NCI-H146 (cell line): ENCODE measurements around the gene OLA1.

ENCODE experiments used
- DNase-seq: peaks from one replicate; lab custom pipeline; 2025; lab: John Stamatoyannopoulos, UW

The OLA1 gene

DNA sequence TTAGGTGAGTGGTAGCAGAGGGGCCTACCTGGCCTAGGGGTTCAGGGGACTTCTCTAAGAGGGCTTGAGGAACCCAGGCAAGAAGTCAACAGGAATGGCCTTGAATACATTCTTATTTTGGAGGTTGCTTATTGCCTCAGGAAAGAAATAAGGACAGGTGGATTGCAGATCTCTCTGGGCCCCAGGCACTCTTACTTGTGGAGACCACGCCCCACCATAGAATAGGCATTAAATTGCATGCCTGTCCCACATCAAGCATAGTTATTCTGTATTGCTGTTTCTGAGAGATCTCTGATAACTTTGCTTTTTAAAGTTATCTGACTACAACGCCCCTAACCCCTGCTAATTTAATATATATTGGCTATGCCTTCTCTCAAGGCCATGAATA is 215.2 kb downstream of the OLA1 start:
- no peak for DNase-seq

DNA sequence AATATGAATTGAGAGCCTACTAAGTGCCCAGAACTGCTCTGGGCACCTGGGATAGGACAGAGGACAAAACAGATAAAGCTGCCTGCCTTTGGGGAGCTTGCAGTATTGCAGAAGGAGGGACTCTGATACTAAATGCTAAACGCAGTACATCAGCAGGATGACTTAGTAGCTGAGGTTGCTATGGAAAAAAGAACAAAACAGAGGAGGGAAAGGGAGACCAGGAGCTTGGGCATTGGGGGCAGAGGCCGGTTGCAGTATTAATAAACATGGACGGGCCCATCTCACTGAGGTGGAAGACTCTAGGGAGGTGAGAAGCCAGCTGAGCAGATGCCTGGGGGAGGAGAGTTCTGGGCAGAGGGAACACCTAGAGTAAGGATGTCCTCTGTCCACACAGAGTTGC is 217.1 kb downstream of the OLA1 start:
- no peak for DNase-seq

DNA sequence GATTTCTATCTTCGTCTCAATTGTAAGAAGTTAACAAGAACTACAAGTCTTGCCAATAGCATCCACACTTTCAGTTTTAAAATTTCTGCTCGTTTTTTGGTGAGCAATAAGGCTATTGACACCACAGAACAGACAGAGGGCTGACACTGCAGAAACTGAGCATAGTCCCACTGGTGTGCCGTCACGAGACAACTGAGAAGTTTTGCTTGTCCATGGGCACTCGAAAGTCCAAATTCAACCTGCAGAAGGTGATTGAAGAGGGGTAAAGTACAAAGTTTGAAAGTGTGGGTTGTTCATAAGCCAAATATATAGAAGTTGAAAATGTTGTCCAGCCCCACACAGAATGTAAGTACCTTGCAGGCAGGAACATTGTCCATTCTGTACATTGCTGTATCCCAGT is 219.4 kb downstream of the OLA1 start:
- no peak for DNase-seq

DNA sequence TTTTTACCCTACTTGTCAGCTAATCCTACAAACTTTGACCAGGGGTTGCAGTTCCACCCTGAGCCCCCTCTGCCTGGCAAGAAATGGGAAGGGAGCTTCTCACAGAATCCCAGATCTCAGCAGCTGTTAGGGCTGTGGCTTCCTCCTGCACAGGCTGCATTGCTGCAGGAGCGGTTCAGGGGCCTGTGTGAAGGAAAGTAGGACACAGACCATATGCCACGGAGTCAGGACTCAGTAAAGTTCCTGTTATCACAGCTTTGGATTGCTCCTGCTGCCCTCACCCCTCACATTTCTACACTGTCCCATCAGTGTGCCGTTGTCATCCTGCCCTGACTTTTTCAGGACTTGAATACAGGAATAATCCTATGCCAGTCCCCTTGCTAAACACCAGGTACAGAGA is 220.4 kb downstream of the OLA1 start:
- no peak for DNase-seq

DNA sequence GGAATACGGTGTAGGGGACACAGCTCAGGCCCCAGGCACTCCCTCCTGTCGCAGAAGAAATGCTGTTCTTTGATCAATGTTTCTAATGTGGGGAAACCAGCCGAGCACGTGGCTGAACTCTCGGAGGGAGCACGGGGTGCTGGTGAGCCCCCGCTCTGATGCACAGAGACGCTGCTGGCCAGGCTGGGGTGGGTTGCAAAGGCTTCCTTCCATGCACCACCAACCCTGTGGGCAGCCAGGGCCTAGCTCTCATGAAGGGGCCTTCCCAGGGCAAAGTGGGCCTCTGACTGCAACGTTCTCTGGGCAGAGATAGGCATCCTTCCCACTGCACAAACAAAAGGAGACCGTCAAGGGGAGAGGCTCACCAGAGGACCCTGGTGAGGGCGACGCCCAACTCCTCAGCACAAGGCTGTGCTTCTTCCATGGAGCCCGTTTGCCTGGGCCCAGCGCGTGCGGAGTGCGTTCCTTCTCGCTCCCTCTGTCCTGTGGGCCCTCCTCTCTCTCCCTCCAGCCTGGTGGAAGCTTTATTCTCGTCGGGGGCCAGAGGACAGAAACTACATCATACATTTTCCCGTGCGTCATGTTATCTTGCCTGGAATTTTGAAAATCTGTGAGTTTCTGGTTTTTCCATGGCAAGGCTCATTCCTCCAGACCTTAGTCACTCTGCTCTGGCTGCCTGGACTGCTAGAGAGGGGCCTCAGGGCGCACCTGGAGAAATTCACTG is 222.0 kb downstream of the OLA1 start:
- DNase-seq, result no peak

DNA sequence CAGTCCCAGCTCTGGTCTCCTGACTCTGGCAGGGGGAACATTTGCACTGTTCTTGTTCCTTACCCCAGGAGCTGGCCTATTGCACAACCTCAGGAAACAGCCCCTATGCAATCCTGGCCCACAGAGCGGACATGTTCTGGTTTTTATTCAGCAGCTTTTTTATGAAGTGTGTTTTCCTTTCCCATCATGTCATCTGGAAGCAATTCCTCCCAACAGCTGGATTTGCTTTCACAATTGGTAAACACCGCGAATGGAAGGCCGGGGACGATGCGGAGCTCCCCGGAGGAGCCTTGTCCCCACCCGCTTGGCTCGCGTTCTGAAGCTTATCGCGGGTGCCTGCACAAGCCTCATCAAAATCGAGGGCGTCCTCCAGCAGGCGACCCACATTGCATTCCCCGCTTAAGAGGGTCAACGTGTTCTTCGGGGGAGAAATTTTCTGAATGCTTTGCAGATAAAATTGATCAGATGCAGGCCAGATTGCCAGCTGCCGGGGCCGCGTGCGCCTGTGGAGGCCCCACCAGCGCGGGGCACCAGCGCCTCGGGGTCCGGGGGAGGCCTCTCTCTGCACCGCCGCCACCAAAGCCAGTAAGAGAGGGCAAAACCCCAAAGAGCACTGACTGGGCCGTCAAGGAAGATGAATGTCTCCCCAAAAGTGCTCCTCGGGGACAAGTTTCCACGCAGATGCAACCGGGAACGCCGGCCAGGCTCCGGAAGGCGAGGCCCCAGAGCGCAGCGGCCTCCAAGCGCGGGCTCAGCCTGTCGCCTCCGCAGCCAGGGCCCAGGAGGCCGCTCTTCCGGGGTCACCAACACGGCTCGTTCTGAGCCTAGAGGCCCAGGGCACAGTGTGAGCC is 222.8 kb downstream of the OLA1 start:
- no peak for DNase-seq

DNA sequence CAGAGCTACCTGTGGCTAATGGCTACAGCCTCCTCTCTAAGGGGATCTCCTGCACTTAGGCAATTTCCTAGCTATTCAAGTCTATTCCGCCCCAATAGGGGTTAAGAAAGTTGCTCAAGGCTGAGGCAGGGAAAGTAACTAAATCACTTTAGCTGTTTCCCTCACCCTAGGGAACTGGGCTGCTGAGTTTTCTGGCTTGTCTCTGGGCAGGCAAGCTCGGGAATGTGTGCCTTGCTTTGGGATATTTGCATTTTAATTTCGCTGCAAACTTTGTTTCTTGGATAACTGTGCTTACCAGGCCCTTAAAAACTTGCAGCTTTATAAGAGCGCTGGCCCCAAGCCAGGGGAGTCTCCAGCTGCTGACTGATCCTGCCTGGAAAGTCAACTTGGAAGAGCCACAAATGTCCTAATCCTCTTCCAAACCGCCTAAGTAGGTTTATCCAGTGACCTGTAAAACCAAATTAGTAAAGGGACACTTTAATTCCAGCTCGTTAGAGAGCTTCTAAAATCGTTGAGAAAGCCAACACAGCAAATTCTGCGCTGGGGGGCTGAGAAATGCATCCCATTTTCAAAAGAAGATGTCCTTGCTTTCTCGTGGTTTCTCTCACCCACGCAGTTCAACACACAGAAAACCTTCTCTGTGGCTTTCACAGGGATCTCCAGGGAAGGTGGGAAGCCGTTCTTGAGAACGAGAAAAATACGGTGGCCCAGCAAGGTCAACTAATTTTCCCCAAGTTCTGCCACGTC is 223.6 kb downstream of the OLA1 start:
- DNase-seq, result no peak

DNA sequence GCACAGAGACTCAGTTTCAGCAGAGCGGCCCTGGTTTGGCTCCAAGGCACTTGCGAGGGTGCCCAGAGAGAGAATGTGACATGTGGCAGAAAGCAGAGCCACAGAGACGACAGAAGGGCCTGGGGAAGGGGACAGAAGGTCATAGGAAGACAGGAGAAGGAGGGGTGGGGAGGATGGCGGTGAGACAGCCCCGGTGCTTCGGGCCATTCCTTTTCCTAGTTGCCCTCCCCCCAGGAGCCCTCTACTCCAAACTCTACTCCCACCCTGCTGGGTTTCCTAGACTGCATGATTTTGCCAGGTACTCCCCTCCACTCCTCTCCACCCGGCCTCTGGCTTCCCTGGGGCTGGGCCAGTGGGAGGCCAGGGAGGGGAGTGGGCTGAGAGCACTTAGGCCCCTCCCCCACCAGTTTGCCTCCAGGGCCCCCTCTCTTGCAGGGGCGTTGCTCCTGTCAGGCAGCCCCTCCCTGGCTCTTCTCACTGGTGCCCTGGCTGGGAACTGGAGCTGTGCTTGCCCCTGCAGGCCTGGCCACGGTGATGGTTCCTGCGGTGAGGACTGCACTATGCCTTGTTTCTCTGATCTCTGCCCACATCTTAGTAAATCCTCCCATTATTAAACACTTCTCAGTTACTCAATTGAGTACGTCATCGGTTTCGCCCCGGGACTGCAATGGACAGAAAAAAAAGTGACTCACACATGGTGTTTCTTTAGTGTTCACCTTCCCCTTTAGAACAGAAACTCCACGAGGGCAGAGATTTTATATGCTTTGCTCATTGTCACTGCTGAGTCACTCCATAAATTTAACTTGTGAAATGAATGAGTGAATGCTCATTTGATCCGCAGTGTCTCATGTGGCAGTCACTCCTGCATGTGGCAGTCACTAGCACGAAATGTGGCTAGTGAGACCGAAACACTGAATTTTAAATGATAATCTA is 224.5 kb downstream of the OLA1 start:
- DNase-seq, result no peak
